Fibroblast of gingiva (primary cell): ENCODE data around the gene ALX3.

Experiments used
- DNase-seq: peaks from one replicate; pipeline ENCODE4 v3.0.0-alpha.2; 2011; ENCODE audit warnings: low read depth

The ALX3 gene

DNA sequence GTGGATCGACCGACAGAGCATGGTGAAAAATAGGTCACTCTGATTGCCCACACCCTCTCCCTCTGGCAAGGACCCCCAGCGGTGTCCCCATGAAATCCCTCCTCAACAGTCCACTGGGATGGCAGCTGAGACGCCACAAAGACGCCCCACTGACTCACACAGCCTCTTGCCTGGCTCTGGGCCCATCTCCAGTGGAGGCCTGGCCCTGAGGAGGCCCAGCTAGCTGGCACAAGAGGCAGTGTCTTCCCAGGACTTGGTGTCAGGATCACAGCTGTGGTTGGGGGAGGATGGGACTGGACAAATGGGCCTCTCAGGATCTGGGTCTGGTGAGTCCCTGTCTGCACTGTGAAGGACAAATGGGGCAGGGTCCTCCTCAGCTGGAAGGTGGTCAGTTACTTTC is 4.6 kb downstream of the ALX3 start:
- DNase-seq, result no peak

DNA sequence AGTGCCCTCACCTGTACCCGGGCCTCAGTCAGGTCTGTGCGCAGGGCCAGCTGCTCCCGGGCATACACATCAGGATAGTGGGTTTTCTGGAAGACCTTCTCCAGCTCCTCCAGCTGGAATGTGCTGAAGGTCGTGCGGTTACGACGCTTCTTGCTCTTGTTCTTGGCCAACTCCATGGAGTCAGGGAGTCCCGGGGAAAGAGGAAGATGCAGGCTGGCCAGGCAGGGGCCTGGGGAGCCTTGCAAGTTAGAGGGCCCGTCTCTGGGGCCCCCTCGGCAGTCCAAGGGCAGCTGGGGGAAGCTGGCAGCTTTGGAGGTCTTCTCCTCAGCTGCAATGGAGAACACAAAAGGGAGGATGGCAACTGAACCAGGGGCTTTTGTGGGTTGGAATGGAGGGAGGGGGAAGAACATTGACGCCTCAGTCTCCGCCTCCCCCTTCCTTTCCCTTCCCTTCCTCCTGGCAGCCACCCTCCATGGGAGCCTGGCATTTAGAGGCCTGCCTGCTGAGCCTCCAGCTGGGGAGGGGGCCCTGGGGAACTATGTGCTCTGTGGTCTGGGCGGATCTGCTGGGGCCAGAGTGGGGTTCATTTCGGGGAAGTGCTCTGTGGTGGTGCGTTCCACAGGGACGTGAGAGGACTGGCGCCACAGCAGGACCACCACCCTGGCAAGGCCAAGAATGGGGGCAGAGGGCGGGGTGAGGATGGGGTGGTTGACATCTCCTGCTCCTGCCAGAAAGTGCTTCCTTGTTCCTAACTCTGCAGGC is 5.7 kb downstream of the ALX3 start:
- DNase-seq, result no peak

DNA sequence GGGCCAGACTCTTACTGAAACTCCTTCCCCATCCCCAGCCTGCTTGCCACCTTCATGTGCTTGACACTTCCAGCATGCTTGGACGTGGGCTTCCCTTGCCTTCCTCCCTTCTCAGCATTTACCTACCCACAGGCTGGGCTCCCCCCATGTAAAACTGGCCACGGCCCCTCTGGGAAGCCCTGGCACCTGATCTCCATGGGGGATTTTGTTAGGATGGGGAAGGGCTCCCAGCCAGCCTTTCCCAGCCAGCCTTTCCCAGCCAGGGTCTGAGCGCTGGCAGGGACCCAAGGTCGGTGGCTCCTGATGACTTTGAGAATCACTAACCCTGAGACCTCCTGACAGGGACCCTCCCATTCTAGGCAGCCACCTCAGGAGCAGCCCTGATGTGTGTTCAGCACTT is 6.7 kb downstream of the ALX3 start:
- DNase-seq, result no peak

DNA sequence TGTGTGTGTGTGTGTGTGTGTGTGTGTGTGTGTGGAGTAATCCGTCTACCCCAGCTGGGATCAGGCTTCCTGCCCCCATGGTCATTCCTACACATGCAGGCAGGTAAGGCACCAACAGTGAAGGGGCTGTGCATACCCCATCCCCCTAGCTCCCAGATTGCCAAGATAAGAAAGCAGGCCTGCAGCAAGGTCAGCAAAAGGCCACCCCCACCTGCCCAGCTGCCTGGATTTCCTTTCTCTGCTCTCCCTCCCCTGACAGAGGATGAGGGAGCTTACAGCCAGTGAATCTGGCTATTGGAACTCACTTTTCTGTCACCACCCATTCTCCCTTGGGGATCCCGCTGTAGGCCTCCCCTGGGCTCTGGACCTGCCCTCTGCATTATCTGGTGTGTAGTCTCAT is 7.9 kb downstream of the ALX3 start:
- no peak for DNase-seq

DNA sequence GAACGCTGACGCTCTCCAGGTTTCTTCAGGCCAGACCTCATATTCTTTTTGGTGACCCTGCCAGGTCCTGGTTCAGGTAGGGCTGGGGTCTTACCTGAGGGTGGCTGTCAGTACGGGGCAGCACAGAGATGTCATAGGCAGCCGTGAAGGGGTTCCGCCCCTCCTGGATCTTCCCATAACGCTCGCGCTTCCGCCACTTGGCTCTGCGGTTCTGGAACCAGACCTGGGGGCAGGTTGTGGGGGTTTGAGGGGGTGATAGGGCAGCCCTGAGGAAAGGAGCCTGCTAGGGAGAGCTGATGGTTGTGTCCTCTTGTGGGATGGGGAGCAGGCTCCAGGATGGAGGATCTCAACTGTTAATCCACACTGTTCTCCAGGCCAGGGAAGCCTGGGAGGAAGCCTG is 9.1 kb downstream of the ALX3 start:
- DNase-seq, result no peak

DNA sequence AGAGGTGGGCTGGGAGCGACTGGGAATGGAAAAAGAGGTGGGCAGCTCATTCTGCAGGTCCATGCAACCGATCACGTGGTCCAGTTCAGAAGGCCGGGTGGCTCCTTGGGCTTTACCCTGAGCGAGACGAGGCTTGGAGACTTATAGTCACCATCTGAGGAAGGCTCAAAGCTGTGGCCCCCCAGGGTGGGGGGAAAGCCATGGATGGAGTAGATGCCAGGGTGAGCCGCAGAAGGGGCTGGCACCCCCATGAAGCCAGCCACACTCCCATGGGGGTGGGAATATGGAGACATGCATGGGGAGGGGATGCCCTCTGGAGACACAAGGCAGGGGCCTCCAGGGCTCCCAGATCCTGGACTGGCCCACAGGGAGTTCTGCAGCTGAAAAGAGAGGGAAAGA is 9.8 kb downstream of the ALX3 start:
- no peak for DNase-seq

DNA sequence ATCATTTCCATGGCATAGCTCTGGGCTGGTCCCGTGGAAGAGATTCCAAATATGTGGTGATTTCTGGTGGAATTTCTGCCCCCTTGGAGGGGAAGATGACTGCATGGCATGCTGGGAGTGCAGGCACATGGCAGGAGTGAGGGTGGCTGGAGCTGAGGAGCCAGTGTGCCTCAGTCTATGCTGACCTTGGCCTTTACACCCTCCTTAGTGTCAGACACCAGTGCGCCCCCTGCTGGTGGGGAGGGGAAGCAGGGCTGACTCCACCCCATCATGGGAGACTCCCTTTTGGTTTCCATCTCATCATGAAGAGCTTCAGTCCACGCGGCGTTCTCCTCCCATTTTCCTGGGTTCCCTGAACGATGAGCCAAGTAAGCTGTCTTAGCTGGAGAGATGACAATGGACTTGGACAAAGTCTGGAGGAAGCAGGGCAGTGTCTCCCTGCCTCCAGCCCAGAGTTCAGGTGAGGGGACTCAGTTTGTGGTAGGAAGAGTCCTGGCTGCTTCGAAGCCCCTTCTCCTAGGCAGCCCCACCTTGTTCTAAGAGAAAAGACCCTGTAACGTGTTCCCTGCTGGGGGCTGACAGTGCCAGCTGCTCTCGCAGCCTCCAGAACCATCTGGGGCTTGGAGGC is 10.3 kb downstream of the ALX3 start:
- DNase-seq, result no peak

DNA sequence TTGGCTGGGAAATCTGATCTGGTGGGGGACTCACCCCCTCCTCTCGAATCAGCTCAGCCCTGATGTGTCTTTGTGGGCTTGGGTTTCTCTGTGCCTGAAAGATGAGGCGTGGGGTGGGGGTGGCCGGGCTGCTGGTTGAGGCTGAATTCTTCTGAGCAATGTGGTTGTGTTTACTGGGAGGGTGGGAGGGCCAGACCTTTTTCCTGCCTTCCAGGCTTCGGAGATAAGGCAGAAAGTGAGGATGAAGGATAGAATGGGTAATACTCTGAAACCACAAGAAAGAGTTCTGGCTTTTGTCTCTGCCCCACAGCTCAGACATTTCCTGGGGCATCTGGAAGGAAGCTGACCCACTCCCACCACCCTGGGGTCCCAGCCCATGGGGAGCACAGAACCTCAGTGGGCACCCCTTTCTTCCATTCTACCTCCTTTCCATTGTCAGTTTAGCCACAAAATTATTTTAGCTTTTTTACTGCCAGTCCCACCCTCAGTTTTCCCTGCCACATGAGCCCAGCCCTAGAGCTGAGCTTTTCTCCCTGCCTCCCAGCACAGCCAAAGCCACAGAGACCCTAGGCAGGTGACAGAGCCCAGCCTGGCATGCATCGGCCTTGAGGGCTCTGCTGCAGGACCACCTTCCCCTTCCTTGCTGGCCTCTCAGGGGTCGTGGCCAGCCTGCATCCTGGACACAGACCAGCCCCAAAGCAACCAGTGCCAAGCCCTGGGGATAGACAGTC is 11.2 kb downstream of the ALX3 start:
- DNase-seq, result no peak

DNA sequence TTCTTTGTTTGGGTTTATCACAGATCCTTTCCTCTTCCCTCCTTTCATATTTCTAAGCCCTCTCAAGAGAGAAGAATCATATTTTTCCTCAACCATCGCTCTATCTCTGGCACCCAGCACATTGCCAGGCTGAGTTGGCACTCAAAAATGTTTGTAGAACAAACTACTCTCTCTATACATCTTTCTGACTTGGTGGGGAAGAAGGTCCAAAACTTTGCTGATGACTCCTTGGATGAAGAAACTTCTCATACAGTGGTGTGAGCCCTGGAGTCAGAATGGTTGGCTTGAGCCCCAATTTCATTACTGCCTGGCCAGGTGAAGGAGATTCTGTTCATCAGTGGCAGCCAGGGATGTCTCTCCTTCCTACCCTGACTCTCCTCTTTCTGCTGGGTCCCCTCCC is 11.9 kb downstream of the ALX3 start:
- no peak for DNase-seq

DNA sequence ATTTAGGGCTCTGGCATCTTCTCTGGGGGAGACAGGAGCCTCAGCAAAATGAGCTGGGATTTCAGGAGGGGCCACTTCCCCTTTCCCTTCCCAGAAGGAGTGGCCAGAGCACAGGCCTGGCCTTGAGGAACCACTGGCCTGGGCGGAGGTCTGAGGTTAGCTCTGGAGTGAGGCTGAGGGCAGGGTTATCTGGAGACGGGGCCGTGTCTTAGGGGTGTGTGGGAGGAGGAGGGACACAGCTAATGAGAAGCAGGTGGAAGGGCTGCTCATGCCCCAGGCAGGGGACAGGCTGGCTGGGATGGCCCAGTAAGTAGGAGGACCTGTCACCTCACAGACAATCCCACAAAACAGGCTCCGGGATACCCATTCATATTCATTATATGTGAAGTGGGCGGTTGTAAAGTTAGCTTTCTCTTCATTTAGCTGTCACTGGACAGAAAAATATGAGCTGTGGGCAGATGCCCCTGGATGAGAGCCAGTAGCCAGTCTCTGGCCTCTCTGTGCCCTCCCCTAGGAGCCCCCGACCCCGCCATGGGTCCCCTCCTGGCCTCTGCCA is 12.4 kb downstream of the ALX3 start:
- no peak for DNase-seq

DNA sequence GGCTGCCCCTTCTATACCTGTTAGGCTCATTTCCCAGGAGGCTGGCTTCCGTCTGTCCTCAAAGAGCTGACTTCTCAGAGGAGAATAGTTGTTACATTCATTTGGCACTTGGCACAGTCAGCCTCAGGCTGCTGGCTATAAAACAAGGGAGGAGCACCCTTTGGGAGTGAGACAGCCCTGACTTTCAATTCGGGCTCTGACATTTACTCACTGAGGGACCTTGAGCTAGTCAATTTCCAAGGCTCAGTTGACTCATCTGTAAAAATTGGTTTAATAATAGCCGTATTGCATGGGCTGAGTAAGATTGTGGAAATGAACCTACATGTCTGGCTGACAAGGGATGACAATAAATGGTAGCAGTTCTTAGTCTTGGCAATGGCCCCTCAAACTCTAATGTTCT is 13.7 kb downstream of the ALX3 start:
- DNase-seq, result peak; percentile 59

DNA sequence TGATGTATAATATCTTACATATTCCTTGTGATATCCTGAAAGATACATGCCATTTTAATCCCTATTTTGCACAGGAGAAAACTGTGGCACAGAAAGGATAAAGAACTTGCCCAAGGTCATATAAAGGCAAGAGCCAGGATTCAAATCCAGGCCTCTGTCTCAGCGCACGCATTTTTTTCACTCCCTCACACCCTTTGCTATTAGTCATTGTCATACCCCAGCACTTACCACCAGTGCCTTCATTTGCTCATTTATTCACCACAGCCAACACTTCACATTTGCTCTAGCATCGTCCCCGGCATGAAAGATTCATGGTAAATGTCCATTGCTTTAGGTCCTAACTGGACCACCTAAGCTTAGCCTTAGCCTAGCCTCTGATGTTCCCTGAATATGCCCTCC is 14.2 kb downstream of the ALX3 start:
- no peak for DNase-seq

DNA sequence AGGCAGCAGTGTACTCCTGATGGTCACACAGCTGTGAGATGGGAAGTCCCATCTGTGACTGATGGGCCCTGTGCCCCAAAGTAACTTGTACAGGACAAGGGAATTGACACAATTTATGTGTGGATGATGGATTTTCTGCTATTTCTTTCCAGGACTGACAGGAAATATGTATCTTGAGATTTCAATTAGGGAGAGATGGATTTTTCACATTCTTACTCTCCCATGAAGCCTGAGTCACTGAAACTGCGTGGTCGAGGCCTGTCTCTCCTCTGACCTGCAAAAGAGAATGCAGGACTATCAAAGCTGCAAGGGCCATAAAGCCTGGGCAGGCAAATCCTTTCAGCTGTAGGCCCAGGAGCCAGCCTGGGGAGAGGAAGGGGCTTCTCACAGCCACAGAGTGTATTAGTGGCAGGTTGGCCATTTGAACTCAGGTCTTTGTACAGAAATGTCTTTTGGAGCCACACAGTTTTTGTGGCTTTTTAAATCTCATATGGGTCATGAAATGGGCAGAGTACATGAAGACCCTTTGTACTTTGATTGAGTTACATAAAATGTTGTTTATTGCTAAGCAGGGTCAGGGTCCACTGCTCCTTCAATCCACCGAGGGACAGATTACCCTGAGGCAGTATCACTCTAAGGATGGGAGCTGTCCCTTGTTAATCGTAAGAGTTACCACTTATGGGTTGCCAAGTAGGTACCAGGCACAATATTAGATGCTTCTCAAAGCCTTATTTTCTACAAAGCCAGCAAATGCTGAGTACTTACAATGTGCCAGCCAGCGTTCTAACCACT is 14.8 kb downstream of the ALX3 start:
- peak; percentile 34 for DNase-seq

DNA sequence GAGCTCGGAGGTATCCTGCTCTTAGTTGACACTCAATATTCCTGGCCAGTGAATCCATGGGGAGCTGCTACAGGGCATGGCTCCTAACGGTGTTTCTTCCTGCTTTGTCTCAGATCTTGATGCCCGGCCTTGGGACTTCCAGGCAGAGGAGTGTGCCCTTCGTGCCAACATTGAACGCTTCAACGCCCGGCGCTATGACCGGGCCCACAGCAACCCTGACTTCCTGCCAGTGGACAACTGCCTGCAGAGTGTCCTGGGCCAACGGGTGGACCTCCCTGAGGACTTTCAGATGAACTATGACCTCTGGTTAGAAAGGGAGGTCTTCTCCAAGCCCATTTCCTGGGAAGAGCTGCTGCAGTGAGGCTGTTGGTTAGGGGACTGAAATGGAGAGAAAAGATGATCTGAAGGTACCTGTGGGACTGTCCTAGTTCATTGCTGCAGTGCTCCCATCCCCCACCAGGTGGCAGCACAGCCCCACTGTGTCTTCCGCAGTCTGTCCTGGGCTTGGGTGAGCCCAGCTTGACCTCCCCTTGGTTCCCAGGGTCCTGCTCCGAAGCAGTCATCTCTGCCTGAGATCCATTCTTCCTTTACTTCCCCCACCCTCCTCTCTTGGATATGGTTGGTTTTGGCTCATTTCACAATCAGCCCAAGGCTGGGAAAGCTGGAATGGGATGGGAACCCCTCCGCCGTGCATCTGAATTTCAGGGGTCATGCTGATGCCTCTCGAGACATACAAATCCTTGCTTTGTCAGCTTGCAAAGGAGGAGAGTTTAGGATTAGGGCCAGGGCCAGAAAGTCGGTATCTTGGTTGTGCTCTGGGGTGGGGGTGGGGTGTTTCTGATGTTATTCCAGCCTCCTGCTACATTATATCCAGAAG is 16.7 kb downstream of the ALX3 start:
- DNase-seq, result no peak

DNA sequence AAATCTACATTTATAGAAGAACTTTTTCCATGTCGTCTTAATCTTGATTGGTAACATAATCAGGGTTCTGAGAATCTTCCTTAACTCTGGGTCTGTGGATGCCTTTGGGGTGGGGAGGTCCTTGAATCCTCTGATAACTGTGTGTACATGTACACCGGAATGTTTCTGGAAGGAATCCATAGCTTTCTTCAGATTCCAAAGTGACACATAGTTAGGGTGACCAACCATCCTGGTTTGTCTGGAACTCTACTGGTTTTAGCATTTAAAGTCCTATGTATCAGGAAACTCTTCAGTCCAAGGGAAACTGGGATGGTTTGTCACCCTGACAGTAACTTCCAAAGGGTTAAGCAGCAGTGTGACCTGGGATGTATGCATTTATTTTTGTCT is 19.2 kb downstream of the ALX3 start:
- DNase-seq, result no peak

DNA sequence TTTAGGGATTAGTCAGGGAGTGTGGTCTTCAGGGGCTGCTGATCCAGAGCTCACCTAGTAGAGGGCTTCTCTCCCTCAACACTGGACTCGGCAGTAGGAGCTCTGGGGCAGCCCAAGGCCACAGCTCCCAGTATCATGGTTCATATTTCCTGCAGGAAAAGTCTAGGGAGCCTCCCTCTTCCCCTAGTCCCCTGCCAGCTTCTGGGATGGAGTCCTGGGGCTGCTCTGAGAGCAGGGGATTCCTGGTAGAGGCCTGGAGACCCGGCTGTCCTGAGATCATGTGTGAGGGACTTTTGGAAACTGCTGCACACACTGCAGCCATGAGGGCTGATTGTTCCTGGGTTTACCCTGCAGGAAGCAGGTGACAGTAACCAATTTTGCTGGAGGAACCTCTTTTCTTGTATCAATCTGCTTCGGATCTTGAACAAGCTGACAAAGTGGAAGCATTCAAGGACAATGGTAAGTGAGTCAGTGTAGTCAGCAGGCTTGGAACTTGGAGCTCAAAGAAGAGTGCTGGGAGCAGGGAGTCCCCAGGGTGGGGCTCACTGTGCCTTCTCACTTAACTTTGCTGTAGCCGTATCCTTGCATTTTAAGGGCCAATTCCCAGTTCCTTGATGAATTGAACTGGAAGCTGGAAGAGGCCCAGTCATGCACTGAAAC is 19.7 kb downstream of the ALX3 start:
- no peak for DNase-seq

DNA sequence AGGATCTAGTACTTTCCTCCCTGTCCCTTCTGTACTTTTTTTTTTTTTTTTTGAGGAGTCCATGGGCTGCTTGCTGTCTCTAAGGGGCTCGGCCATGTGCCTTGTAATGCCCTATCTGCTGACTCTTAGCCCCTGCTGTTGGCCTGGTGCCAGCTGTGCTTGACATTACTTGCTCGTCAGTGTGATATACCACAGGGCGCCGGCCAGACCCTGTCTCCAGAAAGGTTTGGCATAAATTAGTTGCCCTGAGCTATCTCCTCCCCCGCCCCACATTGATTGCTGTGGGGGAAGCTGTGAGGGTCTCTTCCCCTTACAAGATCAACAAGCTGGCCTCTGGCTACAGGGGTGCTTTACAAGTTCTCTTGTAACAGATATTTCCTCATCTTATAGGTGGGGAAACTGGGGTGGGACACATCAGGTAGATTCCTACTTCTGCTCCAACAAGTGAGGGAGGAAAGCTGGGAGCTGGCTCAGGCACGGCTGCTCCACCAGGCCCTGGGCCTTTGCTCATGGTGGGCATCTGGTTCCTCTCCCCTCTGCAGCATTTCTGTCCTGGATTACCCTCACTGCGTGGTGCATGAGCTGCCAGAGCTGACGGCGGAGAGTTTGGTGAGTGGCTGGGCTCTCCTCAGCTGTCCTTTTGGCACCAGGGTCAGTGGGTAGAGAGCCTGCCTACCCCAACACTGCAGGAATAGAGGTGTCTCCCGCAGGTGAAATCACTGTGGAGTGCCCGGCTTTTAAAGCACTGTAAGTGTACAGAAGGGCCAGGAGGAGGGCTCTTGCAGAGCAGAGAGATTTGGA is 20.5 kb downstream of the ALX3 start:
- DNase-seq, result no peak

DNA sequence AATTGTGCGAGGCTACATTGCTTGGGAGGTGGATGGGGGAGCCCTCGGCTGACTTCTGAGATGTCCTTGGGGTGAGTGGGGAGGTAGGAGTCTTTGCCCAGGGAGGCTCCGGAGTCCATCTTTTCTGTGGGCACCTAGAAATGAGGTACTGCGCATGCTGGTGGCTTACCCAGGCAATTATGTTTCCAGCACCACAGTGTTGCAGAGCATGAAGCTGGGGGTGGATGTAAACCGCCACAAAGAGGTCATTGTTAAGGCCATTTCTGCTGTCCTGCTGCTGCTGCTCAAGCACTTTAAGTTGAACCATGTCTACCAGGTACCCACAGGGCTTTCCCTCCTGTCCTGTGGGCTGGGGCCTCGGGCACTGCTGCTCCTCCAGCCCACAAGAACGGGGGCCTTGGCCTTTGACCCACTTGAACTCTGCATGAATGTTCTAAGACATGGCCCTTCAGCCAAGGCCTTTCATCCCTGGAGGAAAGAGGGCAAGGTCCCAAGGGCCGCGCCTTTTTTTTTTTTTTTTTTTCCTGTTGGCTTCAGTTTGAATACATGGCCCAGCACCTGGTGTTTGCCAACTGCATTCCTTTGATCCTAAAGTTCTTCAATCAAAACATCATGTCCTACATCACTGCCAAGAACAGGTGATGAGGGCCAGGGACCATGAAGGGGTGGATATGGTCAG is 21.4 kb downstream of the ALX3 start:
- no peak for DNase-seq

DNA sequence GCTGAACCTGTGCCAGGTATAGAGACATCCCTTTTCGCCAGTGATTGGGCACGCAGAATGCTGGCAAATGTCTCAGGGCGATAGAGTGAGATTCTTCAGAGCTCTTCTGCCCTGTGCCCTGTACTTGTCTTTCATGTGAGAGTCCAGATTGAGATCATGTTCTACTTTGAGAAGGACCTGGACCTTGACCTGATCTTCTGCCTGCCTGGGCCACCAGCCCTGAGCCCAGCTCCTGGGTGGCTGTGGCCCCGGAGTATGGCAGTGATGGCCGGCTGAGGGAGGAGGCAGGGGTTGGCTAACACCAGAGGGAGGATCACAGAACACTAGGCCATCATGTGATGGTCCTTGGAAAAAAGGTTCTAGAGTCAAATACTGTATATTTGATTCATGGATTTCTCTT is 22.2 kb downstream of the ALX3 start:
- DNase-seq, result no peak
